Endothelial cell of umbilical vein (primary cell): ENCODE measurements around the gene UBAC1. TPM values are rescaled to one million over a fixed set of nuclear protein-coding genes. Genes with fewer than 3 reads are reported as not detected.

ENCODE experiments used
- BruUV-seq: library from RNA; stranded (reverse); fragments of 400-500 nt; replicated peaks from 2 replicates; lab custom pipeline; 2021; lab: Mats Ljungman, UMichigan
- CTCF ChIA-PET: fragments of 300-600, 350-600 bp; sonication (Branson Sonifier 250); formaldehyde crosslinking; loops from one replicate; lab custom pipeline; 2021; ENCODE audit warnings: antibody characterized with exemption, inconsistent platforms; lab: Charles Lee
- POLR2A ChIA-PET: fragments of 300-600, 350-600 bp; sonication (Branson Sonifier 250); formaldehyde crosslinking; loops from one replicate; lab custom pipeline; 2021; ENCODE audit warnings: antibody characterized with exemption, inconsistent platforms; lab: Charles Lee
- DNase-seq: peaks from one replicate; pipeline ENCODE4 v3.0.0-alpha.2; 2011; ENCODE audit warnings: low read depth, low spot score
- FAIRE-seq: peaks from 2 replicates; lab custom pipeline; 2011; peaks lifted over from hg19 to GRCh38; lab: Jason Lieb, UNC
- H2AFZ ChIP-seq: 2 replicates; pipeline ENCODE4 v1.6.0; 2012; ENCODE audit warnings: low read depth, low read length, control low read depth, inconsistent platforms
- H3K27ac ChIP-seq: 2 replicates; pipeline ENCODE4 v1.5.1; 2011; ENCODE audit warnings: low read depth, mild to moderate bottlenecking, control low read depth, low read length, moderate library complexity; ENCODE audit not compliant: insufficient read depth
- H3K27me3 ChIP-seq, 2 experiments: 2 replicates each; pipeline versions ENCODE4 v1.6.0 to v1.6.1; 2011; ENCODE audit warnings: low read length in 2 of 2, mixed read lengths in 1 of 2; ENCODE audit not compliant: control insufficient read depth in 2 of 2, insufficient read depth in 2 of 2
- H3K36me3 ChIP-seq, 2 experiments: 2 replicates in 1 of 2; 3 replicates in 1 of 2; pipeline ENCODE4 v1.5.1; 2011; ENCODE audit warnings: low read length in 2 of 2, mild to moderate bottlenecking in 1 of 2, moderate library complexity in 1 of 2; ENCODE audit not compliant: control insufficient read depth in 2 of 2, insufficient read depth in 2 of 2; ENCODE audit errors: extremely low read depth in 1 of 2
- H3K4me1 ChIP-seq: 3 replicates; pipeline ENCODE4 v1.5.1; 2011; ENCODE audit warnings: mild to moderate bottlenecking, low read length; ENCODE audit not compliant: control insufficient read depth, insufficient read depth; ENCODE audit errors: extremely low read depth
- H3K4me2 ChIP-seq: 2 replicates; pipeline ENCODE4 v1.6.1; 2011; ENCODE audit warnings: low read length, control low read depth, mixed read lengths; ENCODE audit not compliant: insufficient read depth
- H3K4me3 ChIP-seq, 3 experiments: fragments of 200-600 bp in 1 of 3; sonication (generic), shearing (Covaris generic) in 1 of 3; replicated peaks in 1 of 3; 2 replicates each; pipeline ENCODE4 v1.5.1; 2011 to 2016; ENCODE audit warnings: control low read depth in 3 of 3, low read length in 3 of 3, mild to moderate bottlenecking in 2 of 3, inconsistent platforms in 1 of 3, low read depth in 1 of 3, moderate library complexity in 1 of 3; ENCODE audit not compliant: insufficient read depth in 1 of 3
- H3K79me2 ChIP-seq: 2 replicates; pipeline ENCODE4 v1.6.0; 2012; ENCODE audit warnings: low read length, inconsistent platforms; ENCODE audit not compliant: control insufficient read depth, insufficient read depth
- H3K9ac ChIP-seq: replicated peaks from 2 replicates; pipeline ENCODE3; 2011; ENCODE audit warnings: low read length, control low read depth; ENCODE audit not compliant: insufficient read depth; ENCODE audit errors: extremely low read depth
- H3K9me1 ChIP-seq: replicated peaks from 3 replicates; pipeline ENCODE4 v1.6.0; 2011; ENCODE audit warnings: mild to moderate bottlenecking, low read length; ENCODE audit not compliant: control insufficient read depth, insufficient read depth; ENCODE audit errors: extremely low read depth
- H3K9me3 ChIP-seq: replicated peaks from 2 replicates; pipeline ENCODE4 v1.5.1; 2012; ENCODE audit warnings: low read length, inconsistent platforms; ENCODE audit not compliant: control insufficient read depth, insufficient read depth
- H4K20me1 ChIP-seq: replicated peaks from 2 replicates; pipeline ENCODE3; 2011; ENCODE audit warnings: mild to moderate bottlenecking, low read length; ENCODE audit not compliant: control insufficient read depth, insufficient read depth; ENCODE audit errors: extremely low read depth
- CTCF ChIP-seq, 2 donors: IDR thresholded peaks; 1 replicate in 1 of 2; 2 replicates in 1 of 2; pipeline ENCODE4 v1.5.1; 2011; ENCODE audit warnings: low read length in 2 of 2, mild to moderate bottlenecking in 2 of 2, moderate library complexity in 2 of 2, control low read depth in 1 of 2, inconsistent platforms in 1 of 2, low read depth in 1 of 2; ENCODE audit not compliant: insufficient read depth in 1 of 2; ENCODE audit errors: extremely low read depth in 1 of 2
- EZH2 ChIP-seq: IDR thresholded peaks from 2 replicates; pipeline ENCODE4 v1.6.1; 2012; ENCODE audit warnings: borderline replicate concordance, low read depth, mild to moderate bottlenecking, moderate library complexity, low read length, inconsistent platforms; ENCODE audit not compliant: severe bottlenecking
- FOS ChIP-seq: IDR thresholded peaks from 2 replicates; pipeline ENCODE4 v1.6.1; 2011; ENCODE audit warnings: mild to moderate bottlenecking, low read length, moderate library complexity, borderline replicate concordance; ENCODE audit not compliant: insufficient read depth
- GATA2 ChIP-seq: IDR thresholded peaks from 2 replicates; pipeline ENCODE4 v1.7.0; 2011; ENCODE audit warnings: low read depth, mild to moderate bottlenecking, moderate library complexity, mixed read lengths, low read length; ENCODE audit not compliant: insufficient read length, insufficient read depth
- JUN ChIP-seq: IDR thresholded peaks from 2 replicates; pipeline ENCODE4 v1.6.1; 2011; ENCODE audit warnings: borderline replicate concordance, low read depth; ENCODE audit not compliant: insufficient read length, insufficient read depth
- MAX ChIP-seq: IDR thresholded peaks from 2 replicates; pipeline ENCODE4 v1.6.1; 2011; ENCODE audit not compliant: insufficient read depth, insufficient read length
- MYC ChIP-seq: IDR thresholded peaks from one replicate; pipeline ENCODE4 v1.6.1; 2011; ENCODE audit warnings: mild to moderate bottlenecking, low read depth, low read length
- POLR2A ChIP-seq: IDR thresholded peaks from 2 replicates; pipeline ENCODE4 v1.6.1; 2012; ENCODE audit warnings: low read depth, mild to moderate bottlenecking, control low read depth, low read length
- POLR2AphosphoS5 ChIP-seq: IDR thresholded peaks from 2 replicates; pipeline ENCODE4 v1.6.1; 2012; ENCODE audit warnings: low read depth, mild to moderate bottlenecking, control low read depth, low read length, moderate library complexity; ENCODE audit not compliant: insufficient read depth
- dilution Hi-C: fragments of 300-500 bp; cut with MboI; formaldehyde crosslinking; loops from one replicate; pipeline ENCODE4 v1.15.0; 2019; ENCODE audit warnings: low sequenced_read_pairs; ENCODE audit not compliant: extremely low pct_ligation_motif_present
- intact Hi-C: fragments of 100-400 bp; cut with micrococcal nuclease; formaldehyde crosslinking; loops from one replicate; pipeline ENCODE4 v1.10.0; 2022
- polyA plus RNA-seq, 4 experiments: library from polyadenylated mRNA; depleted of rRNA in 3 of 4; stranded (reverse) in 3 of 4; unstranded in 1 of 4; fragments of >200 nt; gene quantifications; 2 replicates each; pipeline versions ENCODE4 v1.2.1 to v1.2.3, GENCODE V29; 2011 to 2012; ENCODE audit warnings: missing spikeins in 1 of 4
- total RNA-seq: library from RNA; stranded (reverse); gene quantifications from 2 replicates; pipeline ENCODE4 v1.2.3, GENCODE V29; 2021

Gene UBAC1
- total and polyA plus RNA-seq, 2 donors (not counting 3 experiments of a cell fraction or from before 2014, with no cell fraction given) = 39.5 to 56.7 TPM

- Histone ChIP-seq H3K4me1 (peaks cover 4% of the 10 kb centered on the region), H3K79me2 (no peaks in the 10 kb centered on the region), H3K27me3 (no peaks in the 10 kb centered on the region), H3K9ac (no peak overlapping the region), H3K4me3 (no peak overlapping the region), H3K27ac (no peak overlapping the region), H2AFZ (no peak overlapping the region), H3K9me1 (no peaks in the 10 kb centered on the region), H4K20me1 (no peaks in the 10 kb centered on the region), H3K9me3 (no peaks in the 10 kb centered on the region), H3K4me2 (no peak overlapping the region), H3K36me3 (no peaks in the 10 kb centered on the region)
- intact Hi-C loops (no loop called here), dilution Hi-C loops (no loop called here)
- no peak for FAIRE-seq
- no peak for TF ChIP-seq MYC
- no peak for TF ChIP-seq POLR2A
- TF ChIP-seq CTCF (IDR thresholded peaks at IDR 0.05; ENCODE audit: extremely low read depth in 1 of 2, insufficient read depth in 1 of 2, low read depth in 1 of 2, low read length in 2 of 2) = no peak
- TF ChIP-seq MAX = no peak
- TF ChIP-seq JUN = no peak
- TF ChIP-seq POLR2AphosphoS5 = no peak
- TF ChIP-seq EZH2 = no peak
- no peak for TF ChIP-seq FOS
- TF ChIP-seq GATA2 = no peak
- POLR2A ChIA-PET = no interaction called here
- CTCF ChIA-PET = no interaction called here
- no peak for DNase-seq
- no TSS peak for BruUV-seq
Observed at GRCh38 chr9:135980926-135981630, 19.9 kb upstream of the UBAC1 start.
